Psoas muscle (tissue), 7 donors: ENCODE data around the gene LOC101059915.

Source experiments
- ATAC-seq, 4 donors: fragments of 200-7000 bp; cut with Tn5 transposase; one replicate each; pipeline ENCODE4 v1.9.1; 2020; ENCODE audit warnings: moderate library complexity in 3 of 4, mild to moderate bottlenecking in 2 of 4
- DNase-seq, 2 donors: peaks; one replicate each; pipeline ENCODE4 v3.0.0-alpha.2; 2020
- H3K27ac ChIP-seq: fragments of 200-600 bp; one replicate; pipeline ENCODE4 v1.8.0; 2022
- H3K27me3 ChIP-seq, 3 donors: fragments of 200-600 bp in 1 of 3; one replicate each; pipeline versions ENCODE4 v1.6.1 to v1.8.0; 2013 to 2022; ENCODE audit warnings: low read length in 2 of 3, mild to moderate bottlenecking in 2 of 3, moderate library complexity in 1 of 3; ENCODE audit not compliant: insufficient read depth in 3 of 3
- H3K36me3 ChIP-seq, 2 donors: fragments of 200-600 bp in 1 of 2; one replicate each; pipeline versions ENCODE4 v1.6.1 to v1.8.0; 2013 to 2022; ENCODE audit warnings: low read depth in 1 of 2, mild to moderate bottlenecking in 1 of 2, moderate library complexity in 1 of 2; ENCODE audit not compliant: insufficient read depth in 1 of 2
- H3K4me1 ChIP-seq: fragments of 200-600 bp; one replicate; pipeline ENCODE4 v1.8.0; 2022
- H3K4me3 ChIP-seq: fragments of 200-600 bp; one replicate; pipeline ENCODE4 v1.8.0; 2022; ENCODE audit warnings: mild to moderate bottlenecking
- H3K9me3 ChIP-seq: fragments of 200-600 bp; one replicate; pipeline ENCODE4 v1.8.0; 2022
- CTCF ChIP-seq: fragments of 200-600 bp; IDR thresholded peaks from one replicate; pipeline ENCODE4 v1.8.0; 2022; ENCODE audit warnings: antibody characterized with exemption
- WGBS, 3 donors: extraction: QIAGEN DNeasy Blood & Tissue Kit; methylation state at CpG; one replicate each; pipeline versions ENCODE4 v1.1.6 to v1.1.7; 2013; 5-methylcytosine and 5-hydroxymethylcytosine counted together
- intact Hi-C, 2 donors: fragments of 100-400 bp; cut with DNase I; formaldehyde crosslinking; loops; one replicate each; pipeline versions ENCODE4 v1.11.0 to v1.14.2; 2022
- donor health status: healthy with polysubstance abuse.
- donor health status: DM: no; HTN: no; CAD: no; lungs with moderate emphysema.
- donor health status: Bipolar disorder and iron deficiency.
- donor health status: healthy.
- donor health status: DM: yes; HTN: yes; CAD: no.
- donor health status: DM: no; HTN: no; CAD: no.
- donor health status: DM: yes; HTN: yes; CAD: no.

The LOC101059915 gene

GRCh38 chrX:71622576-71623450, 44.5 kb upstream of the LOC101059915 start:
- TF ChIP-seq CTCF, result peak; percentile 29
- peaks cover 15% of the 10 kb centered on the region for H3K4me1 ChIP-seq
- H3K9me3 ChIP-seq, result no peaks in the 10 kb centered on the region
- H3K27ac ChIP-seq, result peak overlapping the region; percentile 69
- DNase-seq (peak; percentile 81 to 89), ATAC-seq (peak; percentile 81 to 95 (median 84))
- intact Hi-C loops, result no loop called here
- WGBS, 3 donors, result 10 to 31% (median 14%) methylated on average over 9 to 13 of the region's 13 CpGs
- no peaks in the 10 kb centered on the region for H3K36me3 ChIP-seq
- H3K4me3 ChIP-seq, result no peak overlapping the region
- H3K27me3 ChIP-seq, result no peaks in the 10 kb centered on the region

GRCh38 chrX:71623714-71624113, 43.6 kb upstream of the LOC101059915 start:
- peaks cover 15% of the 10 kb centered on the region for H3K4me1 ChIP-seq
- peak overlapping the region; percentile 69 for H3K27ac ChIP-seq
- WGBS, 3 donors, result 80 to 93% (median 82%) methylated on average over 3 of the region's 3 CpGs
- H3K36me3 ChIP-seq, result no peaks in the 10 kb centered on the region
- no peak for ATAC-seq
- no peaks in the 10 kb centered on the region for H3K9me3 ChIP-seq
- intact Hi-C loops, result no loop called here
- no peak for TF ChIP-seq CTCF
- DNase-seq, result no peak
- no peak overlapping the region for H3K4me3 ChIP-seq
- H3K27me3 ChIP-seq, result no peaks in the 10 kb centered on the region

GRCh38 chrX:71625471-71625870, 41.9 kb upstream of the LOC101059915 start:
- Histone ChIP-seq H3K4me3 (no peak overlapping the region), H3K27ac (no peak overlapping the region), H3K4me1 (peaks cover 15% of the 10 kb centered on the region), H3K27me3 (no peaks in the 10 kb centered on the region), H3K36me3 (no peaks in the 10 kb centered on the region), H3K9me3 (no peaks in the 10 kb centered on the region)
- 88 to 91% (median 90%) methylated on average over 5 of the region's 5 CpGs for WGBS, 3 donors
- no peak for DNase-seq
- intact Hi-C loops, result no loop called here
- no peak for ATAC-seq
- TF ChIP-seq CTCF, result no peak

GRCh38 chrX:71626576-71626975, 40.8 kb upstream of the LOC101059915 start:
- intact Hi-C loops, result no loop called here
- no peaks in the 10 kb centered on the region for H3K36me3 ChIP-seq
- ATAC-seq (no peak), DNase-seq (no peak)
- H3K4me1 ChIP-seq, result peaks cover 15% of the 10 kb centered on the region
- no peaks in the 10 kb centered on the region for H3K9me3 ChIP-seq
- TF ChIP-seq CTCF, result no peak
- H3K27ac ChIP-seq, result no peak overlapping the region
- H3K4me3 ChIP-seq, result no peak overlapping the region
- WGBS, 3 donors, result 67 to 84% (median 73%) methylated on average over 6 of the region's 6 CpGs
- no peaks in the 10 kb centered on the region for H3K27me3 ChIP-seq
